Smooth muscle cell (in vitro differentiated cells): ENCODE results near the gene MAP7D3. TPM values are rescaled to one million over a fixed set of nuclear protein-coding genes. Genes with fewer than 3 reads are reported as not detected.

Experiments
- DNase-seq: peaks from one replicate; lab custom pipeline; 2025; ENCODE audit not compliant: unreplicated experiment; lab: John Stamatoyannopoulos, UW
- H2AFZ ChIP-seq: fragments of 200-600 bp; sonication (generic); 2 replicates; pipeline ENCODE4 v1.6.0; 2016; ENCODE audit warnings: antibody characterized with exemption, low read depth, mild to moderate bottlenecking
- H3F3A ChIP-seq: fragments of 200-600 bp; sonication (generic); 2 replicates; pipeline ENCODE4 v1.6.0; 2017; ENCODE audit warnings: antibody characterized with exemption, low read depth
- H3K27ac ChIP-seq: fragments of 200-600 bp; sonication (generic); 2 replicates; pipeline ENCODE4 v1.5.1; 2016; ENCODE audit warnings: low read depth, mild to moderate bottlenecking
- H3K27me3 ChIP-seq: fragments of 200-600 bp; sonication (generic); 2 replicates; pipeline ENCODE4 v1.6.1; 2016; ENCODE audit warnings: low read depth, mild to moderate bottlenecking
- H3K36me3 ChIP-seq: fragments of 200-600 bp; sonication (generic); 2 replicates; pipeline ENCODE4 v1.5.1; 2016; ENCODE audit warnings: low read depth
- H3K4me1 ChIP-seq: fragments of 200-600 bp; sonication (generic); 2 replicates; pipeline ENCODE4 v1.5.1; 2016; ENCODE audit warnings: low read depth
- H3K4me2 ChIP-seq: fragments of 200-600 bp; sonication (generic); 2 replicates; pipeline ENCODE4 v1.6.0; 2016; ENCODE audit warnings: mild to moderate bottlenecking
- H3K4me3 ChIP-seq: fragments of 200-600 bp; sonication (generic); 2 replicates; pipeline ENCODE4 v1.5.1; 2016; ENCODE audit warnings: mild to moderate bottlenecking
- H3K79me2 ChIP-seq: fragments of 200-600 bp; sonication (generic); 2 replicates; pipeline ENCODE4 v1.6.0; 2016; ENCODE audit warnings: low read depth, mild to moderate bottlenecking
- H3K9ac ChIP-seq: fragments of 200-600 bp; sonication (generic); 2 replicates; pipeline ENCODE4 v1.6.0; 2016; ENCODE audit warnings: low read depth
- H3K9me3 ChIP-seq: fragments of 200-600 bp; sonication (generic); replicated peaks from 2 replicates; pipeline ENCODE4 v1.5.1; 2016; ENCODE audit warnings: low read depth
- H4K20me1 ChIP-seq: fragments of 200-600 bp; sonication (generic); 2 replicates; pipeline ENCODE4 v1.6.0; 2016; ENCODE audit warnings: low read depth
- WGBS: methylation state at CpG from one replicate; pipeline ENCODE4 v1.1.7; 2016; ENCODE audit warnings: low lambda C conversion rate; 5-methylcytosine and 5-hydroxymethylcytosine counted together
- polyA plus RNA-seq: library from polyadenylated mRNA; unstranded; fragments of >200 nt; fragmentation: Nextera tagmentation; extraction: Ambion mirVana; gene quantifications from 2 replicates; pipeline ENCODE4 v1.2.1, GENCODE V29; 2016
- total RNA-seq: library from RNA; depleted of rRNA; stranded (reverse); fragments of >200 nt; gene quantifications from 2 replicates; pipeline ENCODE4 v1.2.3, GENCODE V29; 2014
- TF ChIP-seq, protein P1 (sequence below): fragments of 200-600 bp; sonication (generic); IDR thresholded peaks from 2 replicates; pipeline ENCODE4 v1.5.1; 2017; ENCODE audit warnings: borderline replicate concordance, mild to moderate bottlenecking, antibody characterized with exemption; ENCODE audit not compliant: insufficient read depth, poor library complexity, severe bottlenecking

Gene MAP7D3
- total and polyA plus RNA-seq, 2 experiments from 2014 or later: 8.1 to 9.3 TPM

DNA sequence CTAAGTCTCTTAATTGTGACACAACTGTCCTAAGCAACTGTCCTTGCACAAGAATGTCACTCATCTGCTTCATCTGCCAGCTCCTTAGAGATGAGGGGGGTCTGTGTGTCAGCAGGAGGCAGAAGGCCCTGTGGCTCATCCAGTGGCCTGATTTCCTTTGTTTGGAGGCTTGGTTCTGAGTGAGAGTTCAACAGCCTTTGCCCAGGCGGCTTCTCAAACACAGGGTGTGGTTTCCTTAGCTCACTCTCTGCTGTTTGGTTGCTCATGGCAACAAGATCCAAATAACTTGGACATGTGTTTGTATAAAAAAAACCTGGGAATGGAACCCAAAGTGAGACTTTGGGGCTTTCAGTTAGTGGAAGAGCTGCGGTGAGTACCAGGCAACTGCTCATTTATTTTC is 46.6 kb downstream of the MAP7D3 start:
- no peak overlapping the region for H3K27ac ChIP-seq
- H3K27me3 ChIP-seq: no peaks in the 10 kb centered on the region
- no peaks in the 10 kb centered on the region for H3K79me2 ChIP-seq
- H3K9me3 ChIP-seq: no peaks in the 10 kb centered on the region
- WGBS: 83% methylated on average over 2 of the region's 2 CpGs
- no peak overlapping the region for H3K4me3 ChIP-seq
- H4K20me1 ChIP-seq: no peaks in the 10 kb centered on the region
- no peaks in the 10 kb centered on the region for H3K36me3 ChIP-seq
- DNase-seq: no peak
- TF ChIP-seq, protein P1, sequence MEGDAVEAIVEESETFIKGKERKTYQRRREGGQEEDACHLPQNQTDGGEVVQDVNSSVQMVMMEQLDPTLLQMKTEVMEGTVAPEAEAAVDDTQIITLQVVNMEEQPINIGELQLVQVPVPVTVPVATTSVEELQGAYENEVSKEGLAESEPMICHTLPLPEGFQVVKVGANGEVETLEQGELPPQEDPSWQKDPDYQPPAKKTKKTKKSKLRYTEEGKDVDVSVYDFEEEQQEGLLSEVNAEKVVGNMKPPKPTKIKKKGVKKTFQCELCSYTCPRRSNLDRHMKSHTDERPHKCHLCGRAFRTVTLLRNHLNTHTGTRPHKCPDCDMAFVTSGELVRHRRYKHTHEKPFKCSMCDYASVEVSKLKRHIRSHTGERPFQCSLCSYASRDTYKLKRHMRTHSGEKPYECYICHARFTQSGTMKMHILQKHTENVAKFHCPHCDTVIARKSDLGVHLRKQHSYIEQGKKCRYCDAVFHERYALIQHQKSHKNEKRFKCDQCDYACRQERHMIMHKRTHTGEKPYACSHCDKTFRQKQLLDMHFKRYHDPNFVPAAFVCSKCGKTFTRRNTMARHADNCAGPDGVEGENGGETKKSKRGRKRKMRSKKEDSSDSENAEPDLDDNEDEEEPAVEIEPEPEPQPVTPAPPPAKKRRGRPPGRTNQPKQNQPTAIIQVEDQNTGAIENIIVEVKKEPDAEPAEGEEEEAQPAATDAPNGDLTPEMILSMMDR: no peak
- H3K4me2 ChIP-seq: no peak overlapping the region
- no peak overlapping the region for H2AFZ ChIP-seq
- no peaks in the 10 kb centered on the region for H3K4me1 ChIP-seq
- no peak overlapping the region for H3K9ac ChIP-seq
- H3F3A ChIP-seq: no peaks in the 10 kb centered on the region

DNA sequence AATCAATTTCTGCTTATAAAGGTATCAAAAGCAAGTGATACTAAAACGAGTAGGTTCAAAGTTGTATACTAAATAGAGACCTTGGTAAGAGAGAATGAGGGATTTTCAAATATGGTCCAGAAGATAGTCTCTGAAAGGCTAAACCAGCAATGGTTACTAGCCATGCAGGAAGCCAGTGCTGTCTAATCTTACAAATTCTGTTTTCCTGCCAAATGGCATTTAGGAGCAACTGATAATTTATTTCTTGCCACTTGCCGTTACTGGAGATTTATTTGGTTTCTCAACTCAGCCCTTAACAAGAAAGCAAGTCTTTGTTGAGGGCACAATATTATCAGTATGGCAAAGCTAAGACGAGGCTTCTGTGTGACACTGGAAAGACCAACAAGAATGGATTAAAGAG is 47.2 kb downstream of the MAP7D3 start:
- Histone ChIP-seq H3K9me3 (no peaks in the 10 kb centered on the region), H3K4me2 (no peak overlapping the region)

DNA sequence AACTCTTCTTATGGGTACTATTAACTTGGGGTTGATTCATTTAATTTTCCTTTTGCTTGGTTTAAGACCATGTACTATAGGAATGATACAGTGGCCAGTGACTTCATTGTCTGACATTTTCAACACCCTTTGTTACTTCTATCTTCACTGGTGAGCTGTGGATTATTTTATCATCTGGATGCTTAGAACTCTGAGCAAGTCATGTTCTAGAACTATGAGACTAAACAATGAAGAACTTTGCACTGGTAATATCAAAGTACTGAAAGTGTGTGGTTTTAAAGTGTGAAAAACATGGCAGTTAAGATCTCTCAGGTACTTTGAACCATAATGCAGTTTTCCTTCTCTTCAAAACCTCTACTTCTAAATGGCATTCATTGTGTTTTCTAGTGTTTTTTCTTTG is 47.8 kb downstream of the MAP7D3 start:
- no peaks in the 10 kb centered on the region for H3K27me3 ChIP-seq
- TF ChIP-seq, protein P1: no peak
- H3K4me1 ChIP-seq: no peaks in the 10 kb centered on the region
- no peak overlapping the region for H3K4me3 ChIP-seq
- no peaks in the 10 kb centered on the region for H4K20me1 ChIP-seq
- H3K36me3 ChIP-seq: no peaks in the 10 kb centered on the region
- no peaks in the 10 kb centered on the region for H3K9me3 ChIP-seq
- no peak overlapping the region for H3K27ac ChIP-seq
- H3K9ac ChIP-seq: no peak overlapping the region
- DNase-seq: no peak
- H3K79me2 ChIP-seq: no peaks in the 10 kb centered on the region
- H3F3A ChIP-seq: no peaks in the 10 kb centered on the region
- H3K4me2 ChIP-seq: no peak overlapping the region
- no peak overlapping the region for H2AFZ ChIP-seq

More for the DNA sequence above, 47.2 kb downstream of the MAP7D3 start:
- Histone ChIP-seq H3K4me1 (no peaks in the 10 kb centered on the region), H3F3A (no peaks in the 10 kb centered on the region), H3K79me2 (no peaks in the 10 kb centered on the region), H2AFZ (no peak overlapping the region), H3K27ac (no peak overlapping the region), H4K20me1 (no peaks in the 10 kb centered on the region), H3K27me3 (no peaks in the 10 kb centered on the region), H3K4me3 (no peak overlapping the region), H3K36me3 (no peaks in the 10 kb centered on the region), H3K9ac (no peak overlapping the region)
- no peak for DNase-seq
- 63% methylated on average over 3 of the region's 3 CpGs for WGBS
- TF ChIP-seq, protein P1: no peak

GRCh38 chrX:136202889-136203288 is 48.3 kb downstream of the MAP7D3 start:
- DNase-seq: no peak
- 74% methylated on average over 5 of the region's 5 CpGs for WGBS
- Histone ChIP-seq H3K9ac (no peak overlapping the region), H3K4me3 (no peak overlapping the region), H3K4me2 (no peak overlapping the region), H3K27ac (no peak overlapping the region), H3K9me3 (no peaks in the 10 kb centered on the region), H3F3A (no peaks in the 10 kb centered on the region), H3K79me2 (no peaks in the 10 kb centered on the region), H2AFZ (no peak overlapping the region), H3K27me3 (no peaks in the 10 kb centered on the region), H3K36me3 (no peaks in the 10 kb centered on the region), H4K20me1 (no peaks in the 10 kb centered on the region), H3K4me1 (no peaks in the 10 kb centered on the region)
- TF ChIP-seq, protein P1: no peak
